GM23338 (cell line): Measurements from ENCODE around the gene LEMD1. TPM values are rescaled to one million over a fixed set of nuclear protein-coding genes. Genes with fewer than 3 reads are reported as not detected.

ENCODE experiments used
- ATAC-seq: fragments of 200-7000 bp; cut with Tn5 transposase; 3 replicates; pipeline ENCODE4 v1.9.1; 2020
- DNase-seq: peaks from one replicate; pipeline ENCODE4 v3.0.0-alpha.2; 2015; ENCODE audit warnings: low spot score
- H2AFZ ChIP-seq: fragments of 200-600 bp; sonication (generic); 2 replicates; pipeline ENCODE4 v1.8.0; 2016; ENCODE audit warnings: antibody characterized with exemption, mild to moderate bottlenecking, moderate library complexity
- H3F3A ChIP-seq: fragments of 200-600 bp; sonication (generic); replicated peaks from 2 replicates; pipeline ENCODE4 v1.8.0; 2017; ENCODE audit warnings: antibody characterized with exemption, mixed run types, low read depth
- H3K27ac ChIP-seq: fragments of 200-600 bp; sonication (generic); 2 replicates; pipeline ENCODE4 v1.6.1; 2016; ENCODE audit warnings: low read depth
- H3K27me3 ChIP-seq: fragments of 200-600 bp; sonication (generic); 2 replicates; pipeline ENCODE4 v1.8.0; 2016; ENCODE audit warnings: mild to moderate bottlenecking, mixed run types, moderate library complexity; ENCODE audit not compliant: insufficient read depth
- H3K36me3 ChIP-seq: fragments of 200-600 bp; sonication (generic); 2 replicates; pipeline ENCODE4 v1.8.0; 2016; ENCODE audit warnings: mild to moderate bottlenecking; ENCODE audit not compliant: insufficient read depth
- H3K4me1 ChIP-seq: fragments of 200-600 bp; sonication (generic); 2 replicates; pipeline ENCODE4 v1.8.0; 2016; ENCODE audit warnings: mild to moderate bottlenecking, moderate library complexity; ENCODE audit not compliant: insufficient read depth
- H3K4me2 ChIP-seq: fragments of 200-600 bp; sonication (generic); 2 replicates; pipeline ENCODE4 v1.7.1; 2017; ENCODE audit warnings: mixed run types
- H3K4me3 ChIP-seq: fragments of 200-600 bp; sonication (generic); 2 replicates; pipeline ENCODE4 v1.6.1; 2016; ENCODE audit warnings: mixed run types
- H3K79me2 ChIP-seq: fragments of 200-600 bp; sonication (generic); replicated peaks from 2 replicates; pipeline ENCODE4 v1.8.0; 2017; ENCODE audit warnings: mild to moderate bottlenecking; ENCODE audit not compliant: insufficient read depth
- H3K9me2 ChIP-seq: fragments of 200-600 bp; sonication (generic); 2 replicates; pipeline ENCODE4 v1.8.0; 2017; ENCODE audit not compliant: insufficient read depth
- H4K20me1 ChIP-seq: fragments of 200-600 bp; sonication (generic); replicated peaks from 2 replicates; pipeline ENCODE4 v1.8.0; 2017; ENCODE audit warnings: mild to moderate bottlenecking; ENCODE audit not compliant: insufficient read depth
- H3K27ac Mint-ChIP-seq: 2 replicates; pipeline ENCODE4 v1.8.0; 2020; ENCODE audit warnings: inconsistent platforms, mild to moderate bottlenecking, moderate library complexity, mixed read lengths
- H3K27me3 Mint-ChIP-seq: 3 replicates; pipeline ENCODE4 v1.8.0; 2022; ENCODE audit warnings: low read depth, mild to moderate bottlenecking, moderate library complexity, mixed read lengths, inconsistent platforms; ENCODE audit not compliant: insufficient read depth, poor library complexity
- H3K36me3 Mint-ChIP-seq: 3 replicates; pipeline ENCODE4 v1.8.0; 2021; ENCODE audit warnings: low read depth, mild to moderate bottlenecking, inconsistent platforms, moderate library complexity, mixed read lengths
- H3K4me1 Mint-ChIP-seq: 3 replicates; pipeline ENCODE4 v1.8.0; 2020; ENCODE audit warnings: mild to moderate bottlenecking, inconsistent platforms, mixed read lengths
- H3K4me3 Mint-ChIP-seq: 3 replicates; pipeline ENCODE4 v1.8.0; 2021; ENCODE audit warnings: moderate library complexity, mild to moderate bottlenecking, inconsistent platforms, mixed read lengths
- H3K9me3 Mint-ChIP-seq: 3 replicates; pipeline ENCODE4 v1.8.0; 2020; ENCODE audit warnings: moderate library complexity, mild to moderate bottlenecking, inconsistent platforms, mixed read lengths
- CREB1 ChIP-seq: fragments of 250-450 bp; sonication (Bioruptor Pico); IDR thresholded peaks from 2 replicates; pipeline ENCODE4 v1.5.0; 2020; ENCODE audit warnings: low read depth, mild to moderate bottlenecking, moderate library complexity
- ZNF114 ChIP-seq: fragments of 250-450 bp; sonication (Bioruptor Pico); IDR thresholded peaks from 2 replicates; pipeline ENCODE4 v1.5.0; 2020; ENCODE audit warnings: mild to moderate bottlenecking, moderate library complexity
- polyA plus RNA-seq: library from polyadenylated mRNA; unstranded; fragments of >200 nt; fragmentation: Nextera tagmentation; extraction: Ambion mirVana; gene quantifications from 2 replicates; pipeline ENCODE4 v1.2.1, GENCODE V29; 2016
- total RNA-seq: library from RNA; depleted of rRNA; stranded (reverse); fragments of >200 nt; shearing (Covaris generic); gene quantifications from 2 replicates; pipeline ENCODE4 v1.2.3, GENCODE V29; 2014
- TF ChIP-seq, protein P1 (sequence below): IDR thresholded peaks from one replicate; pipeline ENCODE4 v1.6.1; 2018; ENCODE audit warnings: antibody characterized with exemption; ENCODE audit not compliant: unreplicated experiment
- TF ChIP-seq, protein P2 (sequence below): fragments of 250-450 bp; sonication (Bioruptor Pico); IDR thresholded peaks from 2 replicates; pipeline ENCODE4 v1.5.0; 2020; ENCODE audit warnings: mild to moderate bottlenecking, moderate library complexity

The LEMD1 gene
- total and polyA plus RNA-seq, 2 experiments from 2014 or later: 4.7 to 10.7 TPM

DNA sequence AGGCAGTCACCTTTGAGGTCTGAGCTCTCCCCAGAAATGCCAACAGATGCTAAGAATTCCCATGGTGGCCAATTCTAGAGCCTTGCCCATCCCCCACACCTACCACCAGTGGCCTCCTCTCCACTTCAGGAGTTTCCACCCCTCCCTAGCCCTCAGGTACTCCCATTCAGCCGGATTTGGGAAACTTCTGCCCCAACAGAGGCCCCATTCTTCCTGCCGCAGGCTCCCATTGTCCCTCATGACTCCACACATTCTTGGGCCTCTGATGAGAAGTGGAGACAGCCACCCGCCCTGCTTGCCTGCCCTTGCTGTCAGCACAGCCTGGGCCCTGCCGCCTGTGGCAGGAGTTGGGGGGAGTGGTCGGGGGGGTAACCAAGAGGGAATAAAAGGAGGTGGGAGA, 29.3 kb upstream of the LEMD1 start (continued):
- TF ChIP-seq, protein P1, sequence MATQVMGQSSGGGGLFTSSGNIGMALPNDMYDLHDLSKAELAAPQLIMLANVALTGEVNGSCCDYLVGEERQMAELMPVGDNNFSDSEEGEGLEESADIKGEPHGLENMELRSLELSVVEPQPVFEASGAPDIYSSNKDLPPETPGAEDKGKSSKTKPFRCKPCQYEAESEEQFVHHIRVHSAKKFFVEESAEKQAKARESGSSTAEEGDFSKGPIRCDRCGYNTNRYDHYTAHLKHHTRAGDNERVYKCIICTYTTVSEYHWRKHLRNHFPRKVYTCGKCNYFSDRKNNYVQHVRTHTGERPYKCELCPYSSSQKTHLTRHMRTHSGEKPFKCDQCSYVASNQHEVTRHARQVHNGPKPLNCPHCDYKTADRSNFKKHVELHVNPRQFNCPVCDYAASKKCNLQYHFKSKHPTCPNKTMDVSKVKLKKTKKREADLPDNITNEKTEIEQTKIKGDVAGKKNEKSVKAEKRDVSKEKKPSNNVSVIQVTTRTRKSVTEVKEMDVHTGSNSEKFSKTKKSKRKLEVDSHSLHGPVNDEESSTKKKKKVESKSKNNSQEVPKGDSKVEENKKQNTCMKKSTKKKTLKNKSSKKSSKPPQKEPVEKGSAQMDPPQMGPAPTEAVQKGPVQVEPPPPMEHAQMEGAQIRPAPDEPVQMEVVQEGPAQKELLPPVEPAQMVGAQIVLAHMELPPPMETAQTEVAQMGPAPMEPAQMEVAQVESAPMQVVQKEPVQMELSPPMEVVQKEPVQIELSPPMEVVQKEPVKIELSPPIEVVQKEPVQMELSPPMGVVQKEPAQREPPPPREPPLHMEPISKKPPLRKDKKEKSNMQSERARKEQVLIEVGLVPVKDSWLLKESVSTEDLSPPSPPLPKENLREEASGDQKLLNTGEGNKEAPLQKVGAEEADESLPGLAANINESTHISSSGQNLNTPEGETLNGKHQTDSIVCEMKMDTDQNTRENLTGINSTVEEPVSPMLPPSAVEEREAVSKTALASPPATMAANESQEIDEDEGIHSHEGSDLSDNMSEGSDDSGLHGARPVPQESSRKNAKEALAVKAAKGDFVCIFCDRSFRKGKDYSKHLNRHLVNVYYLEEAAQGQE: no peak

DNA sequence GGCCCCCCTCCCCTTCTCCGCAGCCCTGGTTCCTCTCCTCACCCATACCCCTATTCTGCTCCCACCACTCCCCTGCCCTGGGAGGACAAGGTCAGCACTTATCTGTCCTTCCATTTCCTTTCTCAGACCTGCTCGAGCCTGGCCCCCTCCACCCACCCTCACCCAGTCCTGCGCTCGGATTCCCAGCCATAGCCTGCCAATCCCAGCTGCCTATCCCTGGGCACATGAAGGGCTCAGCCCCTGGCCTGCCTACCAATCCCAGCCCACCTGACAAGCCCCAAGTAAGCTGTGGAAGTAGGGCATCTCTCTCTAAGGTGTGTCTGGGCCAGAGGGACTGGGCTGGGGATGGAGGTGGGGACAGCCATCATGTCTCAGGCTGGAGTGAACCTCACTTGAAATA, 28.6 kb upstream of the LEMD1 start:
- peaks cover 36% of the 10 kb centered on the region for H3F3A ChIP-seq
- peaks cover 7% of the 10 kb centered on the region; the same call in 1 of the 2 replicates for H4K20me1 ChIP-seq
- peaks cover 87% of the 10 kb centered on the region for H3K4me1 Mint-ChIP-seq
- H3K4me2 ChIP-seq: peak overlapping the region; percentile 91
- TF ChIP-seq CREB1: no peak
- TF ChIP-seq, protein P2, sequence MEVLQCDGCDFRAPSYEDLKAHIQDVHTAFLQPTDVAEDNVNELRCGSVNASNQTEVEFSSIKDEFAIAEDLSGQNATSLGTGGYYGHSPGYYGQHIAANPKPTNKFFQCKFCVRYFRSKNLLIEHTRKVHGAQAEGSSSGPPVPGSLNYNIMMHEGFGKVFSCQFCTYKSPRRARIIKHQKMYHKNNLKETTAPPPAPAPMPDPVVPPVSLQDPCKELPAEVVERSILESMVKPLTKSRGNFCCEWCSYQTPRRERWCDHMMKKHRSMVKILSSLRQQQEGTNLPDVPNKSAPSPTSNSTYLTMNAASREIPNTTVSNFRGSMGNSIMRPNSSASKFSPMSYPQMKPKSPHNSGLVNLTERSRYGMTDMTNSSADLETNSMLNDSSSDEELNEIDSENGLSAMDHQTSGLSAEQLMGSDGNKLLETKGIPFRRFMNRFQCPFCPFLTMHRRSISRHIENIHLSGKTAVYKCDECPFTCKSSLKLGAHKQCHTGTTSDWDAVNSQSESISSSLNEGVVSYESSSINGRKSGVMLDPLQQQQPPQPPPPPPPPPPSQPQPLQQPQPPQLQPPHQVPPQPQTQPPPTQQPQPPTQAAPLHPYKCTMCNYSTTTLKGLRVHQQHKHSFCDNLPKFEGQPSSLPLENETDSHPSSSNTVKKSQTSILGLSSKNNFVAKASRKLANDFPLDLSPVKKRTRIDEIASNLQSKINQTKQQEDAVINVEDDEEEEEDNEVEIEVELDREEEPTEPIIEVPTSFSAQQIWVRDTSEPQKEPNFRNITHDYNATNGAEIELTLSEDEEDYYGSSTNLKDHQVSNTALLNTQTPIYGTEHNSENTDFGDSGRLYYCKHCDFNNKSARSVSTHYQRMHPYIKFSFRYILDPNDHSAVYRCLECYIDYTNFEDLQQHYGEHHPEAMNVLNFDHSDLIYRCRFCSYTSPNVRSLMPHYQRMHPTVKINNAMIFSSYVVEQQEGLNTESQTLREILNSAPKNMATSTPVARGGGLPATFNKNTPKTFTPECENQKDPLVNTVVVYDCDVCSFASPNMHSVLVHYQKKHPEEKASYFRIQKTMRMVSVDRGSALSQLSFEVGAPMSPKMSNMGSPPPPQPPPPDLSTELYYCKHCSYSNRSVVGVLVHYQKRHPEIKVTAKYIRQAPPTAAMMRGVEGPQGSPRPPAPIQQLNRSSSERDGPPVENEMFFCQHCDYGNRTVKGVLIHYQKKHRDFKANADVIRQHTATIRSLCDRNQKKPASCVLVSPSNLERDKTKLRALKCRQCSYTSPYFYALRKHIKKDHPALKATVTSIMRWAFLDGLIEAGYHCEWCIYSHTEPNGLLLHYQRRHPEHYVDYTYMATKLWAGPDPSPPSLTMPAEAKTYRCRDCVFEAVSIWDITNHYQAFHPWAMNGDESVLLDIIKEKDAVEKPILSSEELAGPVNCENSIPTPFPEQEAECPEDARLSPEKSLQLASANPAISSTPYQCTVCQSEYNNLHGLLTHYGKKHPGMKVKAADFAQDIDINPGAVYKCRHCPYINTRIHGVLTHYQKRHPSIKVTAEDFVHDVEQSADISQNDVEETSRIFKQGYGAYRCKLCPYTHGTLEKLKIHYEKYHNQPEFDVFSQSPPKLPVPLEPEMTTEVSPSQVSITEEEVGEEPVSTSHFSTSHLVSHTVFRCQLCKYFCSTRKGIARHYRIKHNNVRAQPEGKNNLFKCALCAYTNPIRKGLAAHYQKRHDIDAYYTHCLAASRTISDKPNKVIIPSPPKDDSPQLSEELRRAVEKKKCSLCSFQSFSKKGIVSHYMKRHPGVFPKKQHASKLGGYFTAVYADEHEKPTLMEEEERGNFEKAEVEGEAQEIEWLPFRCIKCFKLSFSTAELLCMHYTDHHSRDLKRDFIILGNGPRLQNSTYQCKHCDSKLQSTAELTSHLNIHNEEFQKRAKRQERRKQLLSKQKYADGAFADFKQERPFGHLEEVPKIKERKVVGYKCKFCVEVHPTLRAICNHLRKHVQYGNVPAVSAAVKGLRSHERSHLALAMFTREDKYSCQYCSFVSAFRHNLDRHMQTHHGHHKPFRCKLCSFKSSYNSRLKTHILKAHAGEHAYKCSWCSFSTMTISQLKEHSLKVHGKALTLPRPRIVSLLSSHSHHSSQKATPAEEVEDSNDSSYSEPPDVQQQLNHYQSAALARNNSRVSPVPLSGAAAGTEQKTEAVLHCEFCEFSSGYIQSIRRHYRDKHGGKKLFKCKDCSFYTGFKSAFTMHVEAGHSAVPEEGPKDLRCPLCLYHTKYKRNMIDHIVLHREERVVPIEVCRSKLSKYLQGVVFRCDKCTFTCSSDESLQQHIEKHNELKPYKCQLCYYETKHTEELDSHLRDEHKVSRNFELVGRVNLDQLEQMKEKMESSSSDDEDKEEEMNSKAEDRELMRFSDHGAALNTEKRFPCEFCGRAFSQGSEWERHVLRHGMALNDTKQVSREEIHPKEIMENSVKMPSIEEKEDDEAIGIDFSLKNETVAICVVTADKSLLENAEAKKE (CRISPR knock-in tag): no peak
- no peak for TF ChIP-seq ZNF114 (CRISPR knock-in tag)
- H2AFZ ChIP-seq: no peak overlapping the region
- peak overlapping the region; percentile 87; the same call in 1 of the 2 replicates for H3K27ac ChIP-seq
- H3K27ac Mint-ChIP-seq: peak overlapping the region; percentile 95
- peak overlapping the region; percentile 52 for H3K4me3 ChIP-seq
- peaks cover 87% of the 10 kb centered on the region for H3K4me1 ChIP-seq
- DNase-seq (peak; percentile 52), ATAC-seq (peak; percentile 0)
- H3K79me2 ChIP-seq: peaks cover 7% of the 10 kb centered on the region; the same call in 1 of the 2 replicates
- peaks cover 30% of the 10 kb centered on the region for H3K27me3 Mint-ChIP-seq
- no peaks in the 10 kb centered on the region for H3K9me2 ChIP-seq
- no peaks in the 10 kb centered on the region for H3K36me3 ChIP-seq
- H3K9me3 Mint-ChIP-seq: no peaks in the 10 kb centered on the region; the same call in 2 of the 3 replicates
- peaks cover 40% of the 10 kb centered on the region for H3K36me3 Mint-ChIP-seq
- H3K4me3 Mint-ChIP-seq: peak overlapping the region; percentile 80
- peaks cover 43% of the 10 kb centered on the region for H3K27me3 ChIP-seq
